Stomach (tissue), 4 donors: Measurements from ENCODE around the gene DNAH14.

Source experiments
- POLR2A ChIP-seq, 4 donors: fragments of 450-650 bp; IDR thresholded peaks; one replicate each; pipeline ENCODE4 v1.6.1; 2016; ENCODE audit warnings: antibody characterized with exemption in 4 of 4, control low read depth in 2 of 4, mild to moderate bottlenecking in 1 of 4, moderate library complexity in 1 of 4
- POLR2AphosphoS5 ChIP-seq, 3 donors: sonication (generic); formaldehyde crosslinking; IDR thresholded peaks; one replicate each; pipeline ENCODE4 v1.6.1; 2016; ENCODE audit warnings: antibody characterized with exemption in 3 of 3
- TF ChIP-seq, protein P1 (sequence below), 7 experiments: fragments of 450-650 bp in 4 of 7; fragments of 200-600 bp in 3 of 7; sonication (generic) in 3 of 7; IDR thresholded peaks; one replicate each; pipeline ENCODE4 v1.5.1; 2016 to 2019; ENCODE audit warnings: antibody characterized with exemption in 7 of 7, control low read depth in 2 of 7, mild to moderate bottlenecking in 1 of 7

DNA sequence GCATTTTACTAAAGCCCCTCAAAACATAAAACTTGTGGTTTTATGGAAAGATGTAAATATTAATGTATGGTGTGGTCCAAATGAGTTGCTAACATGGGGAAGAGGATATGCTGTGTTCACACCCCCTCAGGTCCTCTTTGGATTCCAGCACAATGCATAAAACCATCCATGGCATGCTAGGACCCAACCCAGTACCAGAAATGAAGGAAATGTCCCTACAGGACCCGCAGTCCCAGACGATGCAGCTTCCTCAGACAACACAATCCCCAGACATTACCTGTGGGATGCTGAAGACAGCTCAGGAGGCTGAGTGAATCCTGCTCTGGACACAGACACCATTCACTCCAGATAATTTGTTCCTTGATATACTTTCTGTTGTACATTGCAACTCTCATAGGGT, 296.2 kb downstream of the DNAH14 start:
- TF ChIP-seq, protein P1, sequence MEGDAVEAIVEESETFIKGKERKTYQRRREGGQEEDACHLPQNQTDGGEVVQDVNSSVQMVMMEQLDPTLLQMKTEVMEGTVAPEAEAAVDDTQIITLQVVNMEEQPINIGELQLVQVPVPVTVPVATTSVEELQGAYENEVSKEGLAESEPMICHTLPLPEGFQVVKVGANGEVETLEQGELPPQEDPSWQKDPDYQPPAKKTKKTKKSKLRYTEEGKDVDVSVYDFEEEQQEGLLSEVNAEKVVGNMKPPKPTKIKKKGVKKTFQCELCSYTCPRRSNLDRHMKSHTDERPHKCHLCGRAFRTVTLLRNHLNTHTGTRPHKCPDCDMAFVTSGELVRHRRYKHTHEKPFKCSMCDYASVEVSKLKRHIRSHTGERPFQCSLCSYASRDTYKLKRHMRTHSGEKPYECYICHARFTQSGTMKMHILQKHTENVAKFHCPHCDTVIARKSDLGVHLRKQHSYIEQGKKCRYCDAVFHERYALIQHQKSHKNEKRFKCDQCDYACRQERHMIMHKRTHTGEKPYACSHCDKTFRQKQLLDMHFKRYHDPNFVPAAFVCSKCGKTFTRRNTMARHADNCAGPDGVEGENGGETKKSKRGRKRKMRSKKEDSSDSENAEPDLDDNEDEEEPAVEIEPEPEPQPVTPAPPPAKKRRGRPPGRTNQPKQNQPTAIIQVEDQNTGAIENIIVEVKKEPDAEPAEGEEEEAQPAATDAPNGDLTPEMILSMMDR (IDR thresholded peaks at IDR 0.05), result no peak
- TF ChIP-seq POLR2AphosphoS5 (IDR thresholded peaks at IDR 0.05) (no peak), POLR2A (IDR thresholded peaks at IDR 0.05) (no peak)
